ENCODE results near the gene CHRDL2. TPM values are rescaled to one million over a fixed set of nuclear protein-coding genes. Genes with fewer than 3 reads are reported as not detected.

The CHRDL2 gene
- total and polyA plus RNA-seq, 4 donors = 0.23 to 14.5 (median 4.1) TPM; not detected in 1

DNA sequence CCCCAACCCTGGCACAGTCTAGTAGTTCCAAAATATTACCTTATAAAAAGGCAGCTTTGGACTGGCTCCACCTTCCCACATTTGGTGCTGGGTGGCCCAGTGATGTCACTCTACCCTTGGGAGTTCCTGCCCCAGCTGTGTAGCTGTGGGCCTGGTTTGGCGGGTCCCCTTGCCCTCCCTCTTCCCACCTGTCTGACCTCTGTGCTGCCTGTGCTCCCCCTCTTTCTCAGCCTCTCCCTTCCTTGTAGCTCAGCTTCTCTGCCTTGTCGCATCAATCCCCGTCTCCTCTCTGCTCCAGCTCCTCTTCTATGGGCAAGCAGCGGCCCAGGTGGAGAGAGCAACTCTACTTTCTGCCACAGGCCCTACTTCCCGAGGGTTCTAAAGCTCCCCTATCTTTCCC lies 54.6 kb downstream of the CHRDL2 start:
- intact Hi-C loops (cut with DNase I) = no loop called here
- 70 to 73% methylated on average over 5 of the region's 5 CpGs for WGBS, 2 donors
- no peaks in the 10 kb centered on the region for H3K9me3 ChIP-seq (ENCODE audit: control insufficient read depth, low read length)
- H3K27me3 ChIP-seq (ENCODE audit: control insufficient read depth in 1 of 2, insufficient read depth in 2 of 2, low read length in 1 of 2) = no peaks in the 10 kb centered on the region
- no peak overlapping the region for H3K4me3 ChIP-seq (ENCODE audit: low read length in 2 of 2)
- DNase-seq (peak in 1 of 2 donors; percentile 71), ATAC-seq (ENCODE audit: low FRiP score) (no peak)
- no peaks in the 10 kb centered on the region for H3K4me1 ChIP-seq (ENCODE audit: control insufficient read depth in 1 of 2, insufficient read depth in 2 of 2, low read length in 2 of 2)
- no peak overlapping the region for H3K27ac ChIP-seq (ENCODE audit: low read depth in 1 of 2, low read length in 2 of 2)
- no peaks in the 10 kb centered on the region for H3K36me3 ChIP-seq (ENCODE audit: control insufficient read depth in 1 of 2, insufficient read depth in 2 of 2, low read length in 1 of 2)

DNA sequence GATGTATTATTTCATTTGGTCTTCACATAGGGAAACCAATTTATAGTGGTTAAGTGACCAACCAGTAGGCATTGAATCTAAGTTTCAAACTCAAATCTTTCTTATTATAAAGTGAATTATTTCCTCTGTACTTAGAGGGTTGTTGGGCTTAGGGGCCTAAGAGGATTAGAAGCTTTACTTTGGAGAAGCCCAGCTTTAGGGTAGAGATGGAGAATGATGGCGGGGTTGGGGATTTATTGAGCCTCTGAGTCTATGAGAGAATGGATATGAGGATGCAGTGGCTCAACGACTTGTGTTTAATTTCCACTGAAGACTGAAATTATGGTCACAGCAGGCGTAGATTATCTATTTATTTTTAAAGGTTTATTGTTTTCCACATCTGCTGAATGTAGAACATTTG lies 55.5 kb downstream of the CHRDL2 start:
- Histone ChIP-seq H3K4me1 (ENCODE audit: control insufficient read depth in 1 of 2, insufficient read depth in 2 of 2, low read length in 2 of 2) (no peaks in the 10 kb centered on the region), H3K27ac (ENCODE audit: low read depth in 1 of 2, low read length in 2 of 2) (no peak overlapping the region), H3K4me3 (ENCODE audit: low read length in 2 of 2) (no peak overlapping the region), H3K36me3 (ENCODE audit: control insufficient read depth in 1 of 2, insufficient read depth in 2 of 2, low read length in 1 of 2) (no peaks in the 10 kb centered on the region), H3K9me3 (ENCODE audit: control insufficient read depth, low read length) (no peaks in the 10 kb centered on the region), H3K27me3 (ENCODE audit: control insufficient read depth in 1 of 2, insufficient read depth in 2 of 2, low read length in 1 of 2) (no peaks in the 10 kb centered on the region)
- DNase-seq (no peak), ATAC-seq (ENCODE audit: low FRiP score) (no peak)
- intact Hi-C loops (cut with DNase I) = no loop called here
- 94 to 98% methylated on average over 3 of the region's 3 CpGs for WGBS, 2 donors

DNA sequence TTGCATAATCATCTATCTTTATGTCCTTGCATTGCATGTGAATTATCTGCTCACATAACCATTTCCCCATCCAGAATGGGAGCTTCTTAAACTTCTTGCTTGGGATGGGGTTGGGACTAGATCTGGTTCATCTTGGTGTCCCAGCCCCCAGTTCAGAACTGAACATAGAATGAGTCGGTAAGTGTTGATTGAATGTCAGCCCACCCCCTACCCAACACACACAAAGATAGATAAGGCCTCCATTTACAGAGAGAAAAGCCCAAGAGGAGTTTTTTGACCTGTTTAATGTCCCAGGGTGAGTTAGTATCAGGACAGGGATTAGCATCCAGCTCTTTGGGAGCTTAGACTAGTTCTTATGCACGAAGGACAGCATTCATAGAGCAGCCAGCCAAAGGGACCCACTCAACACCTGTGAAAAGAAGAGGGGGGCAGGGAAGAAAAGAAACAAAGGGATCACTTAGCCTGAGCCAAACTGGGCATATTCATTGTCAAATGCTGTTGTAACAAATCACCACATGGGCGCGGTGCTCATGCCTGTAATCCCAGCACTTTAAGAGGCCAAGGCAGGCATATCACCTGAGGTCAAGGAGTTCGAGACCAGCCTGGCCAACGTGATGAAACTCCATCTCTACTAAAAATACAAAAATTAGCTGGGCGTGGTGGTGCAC lies 57.4 kb downstream of the CHRDL2 start:
- Histone ChIP-seq H3K4me1 (ENCODE audit: control insufficient read depth in 1 of 2, insufficient read depth in 2 of 2, low read length in 2 of 2) (no peaks in the 10 kb centered on the region), H3K4me3 (ENCODE audit: low read length in 2 of 2) (no peak overlapping the region), H3K27me3 (ENCODE audit: control insufficient read depth in 1 of 2, insufficient read depth in 2 of 2, low read length in 1 of 2) (no peaks in the 10 kb centered on the region), H3K27ac (ENCODE audit: low read depth in 1 of 2, low read length in 2 of 2) (peak overlapping the region in 1 of 2 donors; percentile 49), H3K9me3 (ENCODE audit: control insufficient read depth, low read length) (no peaks in the 10 kb centered on the region), H3K36me3 (ENCODE audit: control insufficient read depth in 1 of 2, insufficient read depth in 2 of 2, low read length in 1 of 2) (no peaks in the 10 kb centered on the region)
- WGBS, 2 donors = 91% methylated on average over 7 of the region's 7 CpGs
- ATAC-seq (ENCODE audit: low FRiP score) = no peak
- no peak for DNase-seq
- intact Hi-C loops (cut with DNase I) = loop anchor here in 1 of 2 donors (1.0 to 5.0 kb wide), 3 partner anchors 13 to 62 kb away; no protein-coding TSS in a partner anchor

DNA sequence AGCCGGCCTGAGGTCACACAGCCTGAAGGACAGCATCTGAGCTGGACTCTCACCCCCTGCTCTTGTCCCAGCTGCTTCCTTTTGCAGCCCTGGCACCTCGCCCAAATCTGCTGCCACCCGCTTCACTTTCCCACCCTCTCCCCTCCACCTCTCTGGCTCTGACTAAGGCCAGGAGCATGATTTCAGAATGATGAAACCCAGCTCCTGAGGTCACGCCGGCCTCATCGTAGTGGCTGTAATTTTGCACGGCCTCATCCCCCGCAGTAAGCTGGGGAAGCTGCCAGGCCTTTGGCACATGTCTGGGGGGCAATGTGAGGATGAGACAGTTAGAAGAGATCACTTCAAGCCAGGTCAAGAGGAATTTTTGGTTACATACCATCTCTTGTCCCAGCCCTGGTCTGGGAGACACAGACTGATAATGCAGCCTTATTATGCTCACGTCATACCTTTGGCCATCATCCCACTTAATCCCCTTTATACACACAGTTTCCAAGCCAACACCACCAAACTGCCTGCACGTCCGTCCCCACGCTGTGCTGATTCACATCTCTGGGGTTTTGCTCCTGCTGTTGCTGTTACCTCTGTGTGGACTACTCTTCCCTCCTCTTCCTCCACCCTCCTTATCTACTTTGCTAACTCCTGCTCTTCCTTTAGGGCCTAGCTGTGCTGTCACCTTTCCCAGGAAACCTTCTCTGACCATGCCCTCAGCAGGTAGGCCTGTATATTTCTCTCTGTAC lies 58.1 kb downstream of the CHRDL2 start:
- intact Hi-C loops (cut with DNase I) = loop anchor here in 1 of 2 donors (1.0 to 5.0 kb wide), 3 partner anchors 14 to 61 kb away; no protein-coding TSS in a partner anchor
- ATAC-seq (ENCODE audit: low FRiP score) (peak; percentile 68), DNase-seq (peak; percentile 92 to 95)
- H3K4me3 ChIP-seq (ENCODE audit: low read length in 2 of 2) = no peak overlapping the region
- no peaks in the 10 kb centered on the region for H3K9me3 ChIP-seq (ENCODE audit: control insufficient read depth, low read length)
- no peaks in the 10 kb centered on the region for H3K4me1 ChIP-seq (ENCODE audit: control insufficient read depth in 1 of 2, insufficient read depth in 2 of 2, low read length in 2 of 2)
- no peaks in the 10 kb centered on the region for H3K27me3 ChIP-seq (ENCODE audit: control insufficient read depth in 1 of 2, insufficient read depth in 2 of 2, low read length in 1 of 2)
- WGBS, 2 donors = 9 to 11% methylated on average over 12 of the region's 12 CpGs
- H3K36me3 ChIP-seq (ENCODE audit: control insufficient read depth in 1 of 2, insufficient read depth in 2 of 2, low read length in 1 of 2) = no peaks in the 10 kb centered on the region
- peak overlapping the region in 1 of 2 donors; percentile 49 for H3K27ac ChIP-seq (ENCODE audit: low read depth in 1 of 2, low read length in 2 of 2)

DNA sequence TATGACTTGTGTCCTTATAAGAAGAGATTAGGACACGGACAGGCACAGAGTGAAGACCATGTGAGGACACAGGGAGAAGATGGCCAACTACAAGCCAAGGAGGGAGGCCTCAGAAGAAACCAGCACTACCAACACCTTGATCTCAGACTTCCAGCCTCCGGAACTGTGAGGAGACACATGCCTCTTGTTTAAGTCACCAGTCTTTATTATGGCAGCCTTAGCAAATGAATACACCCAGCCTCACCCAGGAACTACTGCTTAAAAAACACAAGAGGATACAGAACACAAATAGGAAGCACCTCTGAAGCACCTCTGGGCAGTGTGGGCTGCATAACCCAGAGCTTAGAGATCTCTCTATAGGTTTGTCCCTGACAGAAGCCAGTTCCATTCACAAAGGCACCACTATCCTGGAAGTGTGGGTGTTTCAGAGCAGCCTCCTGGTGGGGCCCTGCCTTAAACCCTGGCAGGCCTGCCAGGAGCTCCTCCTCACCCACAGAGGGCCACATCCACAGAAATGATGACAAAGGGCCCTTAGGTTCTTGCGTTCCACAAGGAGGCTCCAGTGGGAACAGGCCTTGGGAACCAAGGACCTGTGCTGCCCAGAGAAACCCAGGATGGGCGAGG lies 58.8 kb downstream of the CHRDL2 start:
- Histone ChIP-seq H3K9me3 (ENCODE audit: control insufficient read depth, low read length) (no peaks in the 10 kb centered on the region), H3K36me3 (ENCODE audit: control insufficient read depth in 1 of 2, insufficient read depth in 2 of 2, low read length in 1 of 2) (no peaks in the 10 kb centered on the region), H3K27me3 (ENCODE audit: control insufficient read depth in 1 of 2, insufficient read depth in 2 of 2, low read length in 1 of 2) (no peaks in the 10 kb centered on the region), H3K4me1 (ENCODE audit: control insufficient read depth in 1 of 2, insufficient read depth in 2 of 2, low read length in 2 of 2) (no peaks in the 10 kb centered on the region), H3K4me3 (ENCODE audit: low read length in 2 of 2) (no peak overlapping the region), H3K27ac (ENCODE audit: low read depth in 1 of 2, low read length in 2 of 2) (peak overlapping the region in 1 of 2 donors; percentile 49)
- DNase-seq (no peak), ATAC-seq (ENCODE audit: low FRiP score) (no peak)
- intact Hi-C loops (cut with DNase I) = loop anchor here in 1 of 2 donors (5.0 kb wide), 1 partner anchor 60 kb away; no protein-coding TSS in a partner anchor
- WGBS, 2 donors = 73 to 74% methylated on average over 4 of the region's 4 CpGs

DNA sequence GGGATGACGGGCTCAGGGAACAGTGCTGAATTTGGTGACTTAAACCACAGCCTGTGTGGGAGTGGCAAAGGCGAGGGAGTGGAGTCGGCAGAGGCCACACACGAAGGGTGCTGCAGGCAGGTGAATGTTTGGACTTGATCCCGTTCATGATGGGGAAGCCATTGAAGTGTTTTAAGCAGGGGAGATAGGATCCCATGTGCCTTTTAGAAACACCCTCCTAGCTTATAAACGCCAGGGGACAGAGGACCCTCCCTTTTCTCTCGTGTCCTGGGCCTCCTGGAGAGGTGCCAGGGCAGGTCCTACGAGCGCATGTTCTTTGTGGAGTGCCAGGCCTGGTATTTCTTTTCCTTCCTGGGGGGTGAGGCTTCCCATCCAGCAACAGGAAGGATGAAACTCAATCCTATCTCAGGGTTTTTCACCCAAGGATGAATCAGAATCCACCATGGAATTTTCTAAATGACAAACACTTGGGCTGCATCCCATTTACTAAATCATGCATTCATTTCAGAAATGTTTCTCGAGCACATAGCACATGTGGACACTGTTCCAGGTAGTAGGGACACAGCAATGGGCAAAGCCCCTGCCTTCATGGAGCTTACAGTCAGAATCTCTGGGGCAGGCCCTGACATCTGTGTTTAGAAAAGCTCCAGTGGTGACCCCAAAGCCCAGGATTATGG lies 59.6 kb downstream of the CHRDL2 start:
- H3K9me3 ChIP-seq (ENCODE audit: control insufficient read depth, low read length) = no peaks in the 10 kb centered on the region
- no peak overlapping the region for H3K4me3 ChIP-seq (ENCODE audit: low read length in 2 of 2)
- 89 to 90% methylated on average over 10 of the region's 10 CpGs for WGBS, 2 donors
- DNase-seq (peak in 1 of 2 donors; percentile 64), ATAC-seq (ENCODE audit: low FRiP score) (no peak)
- intact Hi-C loops (cut with DNase I) = loop anchor here in 1 of 2 donors (5.0 kb wide), 1 partner anchor 59 kb away; no protein-coding TSS in a partner anchor
- no peaks in the 10 kb centered on the region for H3K36me3 ChIP-seq (ENCODE audit: control insufficient read depth in 1 of 2, insufficient read depth in 2 of 2, low read length in 1 of 2)
- H3K27ac ChIP-seq (ENCODE audit: low read depth in 1 of 2, low read length in 2 of 2) = no peak overlapping the region
- H3K4me1 ChIP-seq (ENCODE audit: control insufficient read depth in 1 of 2, insufficient read depth in 2 of 2, low read length in 2 of 2) = no peaks in the 10 kb centered on the region
- H3K27me3 ChIP-seq (ENCODE audit: control insufficient read depth in 1 of 2, insufficient read depth in 2 of 2, low read length in 1 of 2) = no peaks in the 10 kb centered on the region

DNA sequence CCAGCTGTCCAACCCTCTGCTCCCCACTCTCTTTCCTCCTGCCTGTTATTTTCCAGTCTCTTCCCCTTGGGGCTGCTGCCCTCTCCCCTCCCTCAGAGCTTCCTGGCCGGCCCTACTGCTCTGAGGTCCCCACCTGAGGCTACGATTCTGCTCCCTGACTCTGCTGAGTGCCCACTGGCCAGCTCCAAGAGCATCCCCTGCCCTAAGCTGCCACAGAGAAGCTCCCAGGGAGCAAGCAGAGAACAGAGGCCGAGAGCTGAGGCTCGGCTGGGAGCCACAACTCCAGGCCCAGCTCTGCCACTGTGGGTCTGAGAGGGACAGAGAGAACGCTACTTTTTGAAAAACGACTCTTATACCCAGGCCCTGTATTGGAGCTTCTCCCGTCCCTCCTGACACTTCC lies 61.1 kb downstream of the CHRDL2 start:
- intact Hi-C loops (cut with DNase I) = loop anchor here in 1 of 2 donors (5.0 kb wide), 1 partner anchor 58 kb away; no protein-coding TSS in a partner anchor
- H3K36me3 ChIP-seq (ENCODE audit: control insufficient read depth in 1 of 2, insufficient read depth in 2 of 2, low read length in 1 of 2) = no peaks in the 10 kb centered on the region
- 90 to 93% methylated on average over 7 of the region's 7 CpGs for WGBS, 2 donors

More for the DNA sequence above, 61.1 kb downstream of the CHRDL2 start:
- ATAC-seq (ENCODE audit: low FRiP score) = no peak
- H3K4me1 ChIP-seq (ENCODE audit: control insufficient read depth in 1 of 2, insufficient read depth in 2 of 2, low read length in 2 of 2) = no peaks in the 10 kb centered on the region
- no peaks in the 10 kb centered on the region for H3K9me3 ChIP-seq (ENCODE audit: control insufficient read depth, low read length)
- DNase-seq = peak in 1 of 2 donors; percentile 50
- H3K27me3 ChIP-seq (ENCODE audit: control insufficient read depth in 1 of 2, insufficient read depth in 2 of 2, low read length in 1 of 2) = no peaks in the 10 kb centered on the region
- H3K4me3 ChIP-seq (ENCODE audit: low read length in 2 of 2) = no peak overlapping the region
- H3K27ac ChIP-seq (ENCODE audit: low read depth in 1 of 2, low read length in 2 of 2) = no peak overlapping the region
